ENCODE measurements around the gene PDILT. TPM values are rescaled to one million over a fixed set of nuclear protein-coding genes. Genes with fewer than 3 reads are reported as not detected.
"Not testable (repeated sequence)": the region's sequence is repeated elsewhere in the genome, so short reads cannot be mapped to it uniquely, and the experiment has no call there.

Gene PDILT, protein sequence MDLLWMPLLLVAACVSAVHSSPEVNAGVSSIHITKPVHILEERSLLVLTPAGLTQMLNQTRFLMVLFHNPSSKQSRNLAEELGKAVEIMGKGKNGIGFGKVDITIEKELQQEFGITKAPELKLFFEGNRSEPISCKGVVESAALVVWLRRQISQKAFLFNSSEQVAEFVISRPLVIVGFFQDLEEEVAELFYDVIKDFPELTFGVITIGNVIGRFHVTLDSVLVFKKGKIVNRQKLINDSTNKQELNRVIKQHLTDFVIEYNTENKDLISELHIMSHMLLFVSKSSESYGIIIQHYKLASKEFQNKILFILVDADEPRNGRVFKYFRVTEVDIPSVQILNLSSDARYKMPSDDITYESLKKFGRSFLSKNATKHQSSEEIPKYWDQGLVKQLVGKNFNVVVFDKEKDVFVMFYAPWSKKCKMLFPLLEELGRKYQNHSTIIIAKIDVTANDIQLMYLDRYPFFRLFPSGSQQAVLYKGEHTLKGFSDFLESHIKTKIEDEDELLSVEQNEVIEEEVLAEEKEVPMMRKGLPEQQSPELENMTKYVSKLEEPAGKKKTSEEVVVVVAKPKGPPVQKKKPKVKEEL
- total RNA-seq, result not detected

DNA sequence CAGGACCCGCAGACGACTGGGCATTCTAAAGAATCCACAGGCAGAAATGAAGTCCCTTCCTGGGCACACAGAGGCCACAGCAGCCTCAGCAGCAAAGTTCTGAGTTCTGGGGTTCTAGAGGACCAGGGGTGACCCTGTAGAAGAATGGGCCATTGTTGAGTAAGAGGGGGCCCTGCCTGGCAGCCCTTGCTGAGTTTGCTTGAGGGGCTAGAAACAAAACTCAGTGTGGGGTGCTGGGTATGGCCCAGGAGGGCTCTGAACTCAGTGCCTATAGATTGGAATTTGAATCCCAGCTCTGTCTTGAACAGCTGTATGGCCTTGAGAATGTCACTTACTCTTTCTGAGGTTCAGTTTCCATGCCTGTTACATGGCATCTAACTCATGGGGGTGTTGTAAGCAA, at the start of gene PDILT:
Gene PDILT, minus strand, starts transcription at position 101 of the 400 bp plus-strand sequence. CDS start 5,437 bp downstream, outside the sequence.
- no peak for DNase-seq

DNA sequence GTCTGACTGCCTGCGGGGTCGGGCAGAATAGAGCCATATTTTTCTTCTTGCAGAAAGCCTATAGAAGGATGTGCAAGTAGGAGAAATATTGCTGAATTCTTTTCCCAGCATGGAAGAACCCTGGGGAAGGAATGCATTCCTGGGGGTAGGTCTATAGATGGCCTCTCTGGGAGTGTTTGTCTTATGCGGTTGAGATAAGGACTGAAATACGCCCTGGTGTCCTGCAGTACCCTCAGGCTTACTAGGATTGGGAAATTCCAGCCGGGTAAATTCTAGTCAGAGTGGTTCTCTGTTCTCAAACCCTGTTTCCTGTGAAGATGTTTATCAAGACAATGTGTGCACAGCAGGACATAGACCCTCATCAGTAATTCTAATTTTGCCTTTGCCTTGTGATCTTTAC, 49.1 kb upstream of the PDILT start:
- not testable (repeated sequence) for DNase-seq

DNA sequence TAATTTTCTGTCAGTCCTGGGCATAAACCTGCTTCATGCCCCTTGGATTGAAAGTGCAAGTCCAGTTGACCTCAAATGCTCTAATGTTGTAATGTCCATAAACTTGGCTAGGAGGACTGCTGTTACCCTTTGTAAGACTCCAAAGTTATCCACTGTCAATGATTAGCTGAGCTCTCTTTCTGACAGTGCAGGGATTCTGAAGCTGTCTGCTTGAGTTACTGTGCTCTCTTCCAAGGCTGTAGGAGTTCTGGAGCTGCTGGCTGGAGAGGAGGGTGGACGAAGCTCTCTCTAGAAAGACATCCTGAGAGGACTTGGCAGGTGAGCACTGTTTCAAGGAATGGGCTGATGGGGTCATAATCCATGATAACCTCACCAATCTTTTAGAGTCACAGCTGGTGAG, 46.8 kb upstream of the PDILT start, which contains the start of gene ACSM2A:
Gene ACSM2A, plus strand, starts transcription at position 158 of the 400 bp plus-strand sequence. CDS start 8,594 bp downstream, outside the sequence.
- DNase-seq, result not testable (repeated sequence)

DNA sequence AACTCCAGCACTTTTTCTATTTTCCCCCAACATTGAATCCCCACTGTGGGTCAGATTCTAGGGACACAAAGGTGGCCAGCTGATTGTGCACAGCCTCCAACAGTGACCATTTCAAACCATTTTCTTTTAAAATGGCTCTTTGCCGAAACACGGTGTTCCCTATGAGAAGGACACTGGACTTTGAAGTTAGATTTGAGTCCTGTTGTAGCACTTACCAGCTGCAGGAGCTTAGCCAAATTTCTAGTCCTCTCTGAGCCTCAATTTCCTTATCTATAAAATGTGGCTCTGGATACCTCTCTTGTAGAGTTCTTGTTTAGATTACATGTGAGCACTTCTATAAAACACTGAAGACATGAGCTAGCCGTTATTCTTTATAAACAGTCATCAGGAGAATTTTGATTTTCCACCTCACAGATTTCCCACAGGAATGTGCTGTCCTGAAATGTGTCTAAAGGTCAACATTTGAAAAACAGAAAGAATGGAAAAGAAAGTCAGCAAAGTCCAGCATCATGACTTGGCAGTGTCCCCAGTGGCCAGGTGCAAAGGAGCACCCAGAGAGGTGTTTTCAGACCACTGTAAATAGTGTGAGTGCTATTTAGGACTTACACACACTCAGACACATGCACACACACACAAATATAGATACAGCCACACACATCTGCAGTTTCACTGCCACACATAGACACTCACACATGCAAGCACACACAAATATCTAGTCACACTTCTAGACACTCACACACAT, 42.3 kb upstream of the PDILT start:
- DNase-seq, result not testable (repeated sequence)

DNA sequence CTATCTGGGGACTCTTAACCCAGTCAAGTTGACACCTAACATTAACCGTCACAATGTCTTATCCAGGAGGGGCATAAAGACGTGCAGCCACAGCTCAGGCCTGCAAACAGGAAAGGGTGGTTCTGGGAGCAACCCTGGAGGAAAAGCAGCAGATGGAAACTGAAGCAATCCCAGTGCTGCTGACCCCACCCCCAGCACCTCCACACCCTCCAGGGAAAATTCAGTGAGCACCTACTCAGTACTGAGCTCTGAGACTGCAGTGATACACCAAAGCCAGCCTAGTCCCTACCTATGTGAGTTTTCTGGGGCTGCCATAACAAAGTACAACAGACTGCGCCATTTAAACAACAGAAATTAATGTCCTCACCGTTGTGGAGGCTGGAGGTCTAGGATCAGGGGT, 37.3 kb upstream of the PDILT start:
- DNase-seq, result not testable (repeated sequence)

DNA sequence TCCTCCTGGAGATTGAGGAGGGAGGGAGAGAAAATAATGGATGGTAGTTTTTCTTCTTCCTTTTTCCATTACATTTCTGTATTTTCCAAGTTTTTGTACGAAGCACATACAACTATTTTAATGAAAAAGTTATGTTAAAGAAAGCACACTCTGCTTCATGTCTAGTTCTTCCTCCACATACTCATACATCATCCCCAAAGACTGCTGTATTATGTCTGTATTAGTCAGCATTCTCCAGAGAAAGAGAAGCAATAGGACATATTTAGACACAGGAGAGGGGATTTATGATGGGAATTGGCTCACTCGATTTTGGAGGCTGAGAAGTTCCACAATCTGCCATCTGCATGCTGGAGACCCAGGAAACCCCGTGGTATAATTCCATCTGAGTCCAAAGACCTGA, 36.7 kb upstream of the PDILT start:
- no peak for DNase-seq

DNA sequence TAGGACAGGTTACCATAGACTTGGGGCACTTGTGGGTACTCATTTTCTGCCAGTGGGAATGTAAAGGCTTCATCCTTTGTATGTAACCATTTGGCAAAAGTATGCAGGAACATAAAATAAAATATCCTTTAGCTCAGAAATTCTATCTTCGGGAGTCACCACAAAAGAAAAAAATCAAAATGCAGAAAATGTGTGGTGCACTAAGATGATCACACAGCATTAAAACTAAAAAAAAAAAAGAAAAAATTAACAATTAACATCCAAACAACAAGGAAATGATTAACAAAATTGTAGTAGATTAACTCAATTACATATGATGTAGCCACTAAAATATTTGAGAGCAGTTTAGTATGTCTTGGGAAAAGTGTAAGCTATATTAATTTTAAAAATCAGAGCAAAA, 36.2 kb upstream of the PDILT start:
- DNase-seq, result not testable (repeated sequence)

DNA sequence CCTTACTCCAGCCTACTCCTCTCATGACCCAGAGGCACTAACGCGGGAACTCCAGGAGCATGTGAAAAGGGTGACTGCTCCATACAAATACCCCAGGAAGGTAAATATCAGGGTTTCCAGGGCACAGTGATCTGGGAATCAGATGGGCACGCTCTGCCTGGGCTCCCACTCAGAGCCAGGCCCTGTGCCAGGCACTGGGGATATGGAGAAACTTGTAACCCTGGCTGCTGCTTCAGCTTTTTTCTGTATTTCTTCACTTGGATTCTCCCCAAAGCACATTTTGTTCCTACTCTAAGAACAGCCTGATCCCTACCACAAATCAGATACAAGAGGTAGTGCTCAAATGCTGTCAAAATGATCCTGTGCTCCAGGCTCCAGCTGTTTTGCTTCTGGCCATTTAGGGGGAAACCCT, 35.3 kb upstream of the PDILT start:
- DNase-seq, result not testable (repeated sequence)

DNA sequence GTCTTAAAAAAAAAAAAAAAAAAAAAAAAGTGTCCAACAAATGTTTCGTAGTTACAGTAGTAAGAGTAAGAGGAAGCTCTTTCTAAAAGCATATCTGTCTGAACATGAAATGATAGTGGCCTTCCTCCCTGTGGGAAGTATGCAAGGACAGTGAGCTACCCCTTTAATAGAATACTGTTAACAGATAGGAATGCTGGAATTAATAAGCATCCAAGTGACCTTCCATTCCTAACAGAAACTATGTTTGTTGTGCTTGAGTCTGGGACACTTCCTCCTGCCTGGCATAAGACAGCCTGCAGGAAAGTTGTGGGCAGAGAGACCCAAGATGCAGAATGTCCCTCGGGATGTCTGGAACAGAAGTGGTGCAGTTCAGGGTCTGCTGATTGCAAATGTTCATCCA, 34.4 kb upstream of the PDILT start:
- DNase-seq, result not testable (repeated sequence)

DNA sequence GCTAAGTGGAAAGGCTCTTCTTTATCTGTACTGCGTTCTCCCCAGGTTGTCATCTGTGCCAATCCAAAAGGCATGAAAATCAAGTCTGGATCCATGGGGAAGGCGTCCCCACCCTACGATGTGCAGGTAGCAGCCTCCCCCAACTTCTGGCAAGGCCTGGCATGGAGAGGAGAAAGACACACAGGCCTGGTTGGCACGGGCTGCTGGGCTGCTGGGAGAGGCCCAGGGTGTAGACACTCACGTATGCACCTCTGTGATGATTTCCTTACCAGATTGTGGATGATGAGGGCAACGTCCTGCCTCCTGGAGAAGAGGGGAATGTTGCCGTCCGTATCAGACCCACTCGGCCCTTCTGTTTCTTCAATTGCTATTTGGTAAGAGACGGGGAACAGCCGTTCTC, 26.4 kb upstream of the PDILT start:
- DNase-seq, result no peak

DNA sequence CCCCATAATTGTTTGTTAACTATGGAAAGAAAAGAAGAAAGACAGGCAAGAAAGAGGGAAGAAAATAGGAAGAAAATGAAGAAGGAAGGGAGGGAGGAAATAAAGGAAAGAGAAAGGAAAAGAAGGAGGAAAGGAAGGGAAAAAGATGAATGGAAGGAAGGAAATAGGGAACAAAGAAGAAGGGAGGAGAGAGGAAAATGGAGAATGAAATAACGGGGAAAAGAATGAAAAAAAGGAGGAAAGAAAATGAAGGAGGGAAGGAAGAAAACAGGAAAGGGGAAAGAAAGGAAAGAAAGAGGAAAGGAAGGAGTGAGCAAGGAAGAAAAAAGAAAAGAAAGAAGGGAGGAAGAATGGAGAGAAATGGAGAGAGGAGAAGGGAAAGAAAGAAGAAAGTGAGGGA, 25.9 kb upstream of the PDILT start:
- DNase-seq, result not testable (repeated sequence)

DNA sequence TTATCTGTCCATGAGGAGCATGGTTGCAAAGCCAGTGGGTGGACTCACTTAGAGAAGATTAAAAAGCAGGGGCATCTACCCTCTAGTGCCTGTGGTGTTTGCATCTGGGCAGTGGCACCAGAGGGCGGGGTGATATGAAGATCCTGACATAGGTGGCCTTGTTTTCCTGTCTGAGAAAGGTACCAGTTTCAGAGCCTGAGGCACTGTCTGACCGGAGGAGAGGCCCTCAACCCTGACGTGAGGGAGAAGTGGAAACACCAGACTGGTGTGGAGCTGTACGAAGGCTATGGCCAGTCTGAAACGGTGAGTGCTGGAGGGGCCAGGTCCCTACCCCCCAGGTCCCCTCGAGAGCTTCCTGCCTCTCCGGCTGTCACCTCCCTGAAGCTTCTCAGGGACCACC, 25.0 kb upstream of the PDILT start:
- DNase-seq, result not testable (repeated sequence)

DNA sequence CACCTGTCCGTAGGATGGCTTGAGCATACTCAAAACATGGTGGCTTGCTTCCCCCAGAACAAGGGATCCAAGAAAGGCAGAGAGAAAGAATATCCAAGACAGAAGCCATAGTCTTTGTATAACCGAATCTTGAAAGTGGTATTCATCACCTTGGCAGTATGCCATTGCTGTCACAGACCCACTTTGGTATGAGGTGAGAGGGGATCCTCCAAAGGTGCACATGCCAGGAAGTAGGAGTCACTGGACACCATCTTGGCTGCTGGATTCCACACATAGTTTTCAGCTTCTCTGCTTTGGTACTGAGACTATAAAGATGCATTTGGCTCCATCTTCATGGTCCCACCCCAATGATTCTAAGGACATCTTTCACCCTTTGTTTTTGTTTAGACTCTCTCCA, 22.9 kb upstream of the PDILT start:
- not testable (repeated sequence) for DNase-seq

DNA sequence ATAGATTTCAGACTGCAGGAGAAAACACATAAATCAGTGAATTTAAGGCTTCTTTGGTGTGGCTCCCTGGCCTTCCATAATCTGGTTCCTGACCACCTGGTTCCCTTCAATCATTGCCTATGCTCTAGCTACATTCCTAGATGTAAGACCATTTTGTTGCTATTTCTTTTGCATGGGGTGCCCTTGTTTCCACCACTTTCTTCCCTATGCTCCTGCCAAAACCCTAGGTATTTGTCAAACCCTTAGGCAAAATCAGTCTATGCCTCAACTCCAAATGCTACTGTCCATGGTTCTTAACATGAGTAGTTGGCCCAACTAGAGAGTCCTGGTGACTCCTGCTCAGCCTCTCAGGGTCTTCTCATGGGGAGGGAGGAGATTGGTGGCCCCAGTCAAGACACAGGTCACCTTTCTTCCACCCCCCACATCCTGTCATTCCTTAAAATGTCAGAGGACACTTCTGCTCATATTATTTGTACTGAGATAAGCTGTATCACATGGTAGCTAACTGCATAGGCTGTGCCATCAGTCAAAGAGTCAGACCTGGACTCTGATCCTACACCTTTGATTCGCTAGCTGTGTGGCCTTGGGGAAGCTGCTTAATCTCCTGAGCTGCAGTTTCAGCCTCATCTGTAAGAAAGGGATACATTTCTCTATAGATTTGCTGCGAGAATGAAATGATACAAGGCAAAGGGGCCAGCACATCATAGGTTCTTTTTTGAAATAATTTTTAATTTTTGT, 19.8 kb upstream of the PDILT start:
- no peak for DNase-seq

DNA sequence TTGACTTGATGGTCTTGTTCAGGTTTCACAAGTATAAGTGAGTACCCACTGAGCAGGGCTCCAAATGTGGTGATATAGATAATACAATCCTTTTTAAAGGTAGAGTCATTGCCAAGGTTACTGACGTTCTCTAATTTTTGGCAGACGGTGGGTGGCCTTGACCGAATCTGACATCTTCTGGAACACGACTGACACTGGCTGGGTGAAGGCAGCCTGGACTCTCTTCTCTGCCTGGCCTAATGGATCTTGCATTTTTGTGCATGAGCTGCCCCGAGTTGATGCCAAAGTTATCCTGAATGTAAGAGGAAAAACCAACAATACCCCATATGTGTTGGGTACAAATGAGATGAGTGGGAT, 19.2 kb upstream of the PDILT start:
- DNase-seq, result not testable (repeated sequence)

DNA sequence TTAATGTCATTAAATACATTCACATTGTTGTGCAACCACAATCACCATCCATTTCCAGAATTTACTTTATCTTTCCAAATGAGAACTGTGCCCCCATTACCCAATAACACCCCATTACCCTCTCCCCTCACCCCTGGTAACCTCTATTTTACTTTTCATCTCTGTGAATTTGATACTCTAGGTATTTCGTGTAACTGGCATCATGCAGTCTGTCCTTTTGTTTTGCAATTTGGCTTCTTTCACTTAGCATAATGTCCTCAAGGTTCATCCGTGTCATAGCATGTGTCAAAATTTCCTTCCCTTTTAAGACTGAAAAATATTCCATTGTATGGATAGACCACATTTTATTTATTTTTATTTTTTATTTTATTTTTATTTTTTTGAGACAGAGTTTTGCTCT, 17.2 kb upstream of the PDILT start:
- DNase-seq, result not testable (repeated sequence)

DNA sequence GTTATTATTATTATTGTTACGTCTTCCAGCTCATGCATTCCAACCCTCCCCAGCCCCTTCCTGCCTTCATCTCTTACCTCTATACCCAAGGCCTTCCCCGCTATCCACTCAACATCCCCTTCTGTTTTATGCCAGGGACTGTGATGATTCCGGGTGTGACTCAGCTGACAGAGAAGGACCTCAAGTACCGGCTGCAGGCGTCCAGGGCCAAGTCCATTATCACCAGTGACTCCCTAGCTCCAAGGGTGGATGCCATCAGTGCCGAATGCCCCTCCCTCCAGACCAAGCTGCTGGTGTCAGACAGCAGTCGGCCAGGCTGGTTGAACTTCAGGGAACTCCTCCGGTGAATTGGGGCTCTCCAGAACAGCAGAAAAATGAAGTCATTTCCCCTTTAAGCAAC, 14.6 kb upstream of the PDILT start:
- DNase-seq, result not testable (repeated sequence)

DNA sequence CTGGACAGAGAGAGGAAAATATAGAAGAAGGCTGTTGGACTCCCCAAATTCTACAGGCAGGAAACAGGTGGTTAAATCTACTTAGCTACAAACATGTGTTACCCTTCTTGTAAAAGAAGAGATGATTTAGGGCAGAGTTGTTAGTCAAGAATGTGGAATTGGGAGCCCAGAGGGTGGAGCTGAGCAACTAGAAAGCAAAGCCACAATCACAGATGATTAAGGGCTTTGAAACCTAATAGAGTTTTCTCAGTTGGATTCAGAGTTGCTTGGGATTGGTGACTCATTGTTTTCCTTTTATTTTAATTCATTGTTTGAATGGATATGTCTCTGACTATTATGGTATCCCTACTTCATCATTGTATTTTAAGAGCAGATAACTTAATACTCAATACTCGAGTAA, 11.0 kb upstream of the PDILT start:
- no peak for DNase-seq

DNA sequence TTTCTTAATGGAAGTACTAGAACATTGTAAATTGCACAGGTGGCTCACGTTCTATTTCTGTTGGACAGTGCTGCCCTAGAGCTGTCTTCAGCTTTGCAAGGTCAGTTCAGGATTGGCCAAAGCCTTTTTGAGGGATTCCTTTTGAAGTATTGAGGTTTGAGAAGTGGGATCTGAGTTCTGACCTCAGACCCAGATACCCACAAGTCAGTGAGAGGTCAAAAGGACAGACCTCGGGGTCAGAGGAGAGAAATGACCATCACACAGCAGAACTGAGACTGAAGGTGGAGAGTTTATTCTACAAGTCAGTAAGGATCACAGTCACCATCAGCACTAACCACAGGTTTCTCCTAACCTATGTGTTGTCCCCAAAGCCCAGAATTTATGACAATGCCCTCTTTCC, 6.5 kb upstream of the PDILT start:
- no peak for DNase-seq

DNA sequence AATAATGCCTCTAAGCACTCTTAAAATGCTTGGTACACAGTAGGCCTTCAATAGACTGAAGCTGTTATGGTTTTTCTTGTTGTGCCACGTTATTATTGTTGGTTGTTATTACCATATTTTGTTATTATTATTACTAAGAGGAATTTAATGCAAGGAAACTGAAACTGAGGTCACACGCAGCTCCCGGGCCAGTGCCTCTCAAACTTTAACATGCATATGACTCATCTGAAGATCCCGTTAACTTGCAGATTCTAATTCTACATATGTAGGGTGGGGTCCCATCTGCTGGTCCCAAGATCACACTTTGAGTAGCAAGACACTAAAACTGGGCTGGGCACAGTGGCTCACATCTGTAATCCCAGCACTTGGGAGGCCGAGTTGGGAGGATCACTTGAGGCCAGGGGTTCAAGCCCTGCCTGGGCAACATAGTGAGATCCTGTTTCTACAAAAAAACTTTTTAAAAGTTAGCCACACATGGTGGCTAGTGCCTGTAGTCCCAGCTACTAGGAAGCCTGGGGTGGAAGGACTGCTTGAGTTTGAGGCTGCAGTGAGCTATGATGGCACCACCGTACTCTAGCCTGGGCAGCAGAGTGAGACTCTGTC, 5.7 kb upstream of the PDILT start:
- DNase-seq, result no peak

DNA sequence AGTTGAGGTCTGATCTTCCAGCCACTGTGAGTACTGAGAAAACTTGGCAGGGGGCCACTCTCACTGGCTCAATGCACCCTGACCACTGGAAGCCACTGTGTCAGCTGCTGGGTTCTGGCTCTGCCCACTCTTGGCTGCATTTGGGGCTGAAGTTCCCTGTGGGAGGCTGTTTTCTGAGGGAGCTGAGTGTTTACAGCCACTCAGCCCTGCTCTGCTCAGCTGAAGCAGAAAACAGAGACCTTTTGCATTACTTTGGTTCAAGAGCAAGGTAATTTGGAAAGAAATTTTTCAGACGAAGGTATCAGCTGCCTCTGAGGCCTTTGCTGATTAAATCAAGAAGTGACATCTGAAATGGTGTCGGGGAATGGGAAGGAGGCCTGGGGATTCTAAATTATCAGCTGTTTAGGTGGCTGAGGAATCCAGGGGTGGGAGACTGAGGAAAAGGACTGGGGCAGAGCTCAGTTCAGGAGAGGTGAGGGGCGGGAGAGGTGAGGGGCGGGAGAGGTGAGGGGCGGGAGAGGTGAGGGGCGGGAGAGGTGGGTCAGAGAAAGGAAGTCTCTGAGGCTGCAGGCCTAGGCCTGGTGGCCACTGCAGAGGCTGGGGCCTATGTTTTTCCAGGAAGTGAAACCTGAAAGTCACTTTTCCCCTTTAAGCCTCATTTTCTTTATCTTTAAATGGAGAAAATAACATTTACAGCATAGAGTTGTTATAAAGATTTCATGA, 5.0 kb upstream of the PDILT start, which contains the start of gene ACSM5:
Gene ACSM5, plus strand, starts transcription at position 137 of the 723 bp plus-strand sequence. CDS start 1,951 bp downstream, outside the sequence.
- no peak for DNase-seq

DNA sequence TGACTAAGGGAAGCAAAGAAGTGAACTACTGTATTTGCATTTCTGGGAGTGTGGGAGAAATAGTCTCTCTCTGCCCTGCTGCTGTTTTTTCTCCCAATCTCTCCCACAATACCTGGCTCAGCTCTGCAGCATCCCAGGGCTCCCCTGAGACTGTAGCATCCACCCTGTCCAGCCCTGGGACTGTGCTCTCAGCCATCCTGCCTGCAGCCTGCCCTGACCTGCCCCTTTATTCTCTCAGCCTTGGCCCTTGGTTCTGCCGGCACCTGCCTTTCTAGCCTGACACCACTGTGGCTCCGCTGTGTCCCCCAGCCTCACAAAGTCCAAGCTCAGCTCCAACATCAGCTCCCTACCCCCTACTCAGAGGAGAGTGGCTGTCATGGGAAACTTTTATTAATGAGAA, 1.9 kb downstream of the PDILT start:
- DNase-seq, result no peak
